ENCODE data around the gene TAS2R7.

TAS2R7 gene

DNA sequence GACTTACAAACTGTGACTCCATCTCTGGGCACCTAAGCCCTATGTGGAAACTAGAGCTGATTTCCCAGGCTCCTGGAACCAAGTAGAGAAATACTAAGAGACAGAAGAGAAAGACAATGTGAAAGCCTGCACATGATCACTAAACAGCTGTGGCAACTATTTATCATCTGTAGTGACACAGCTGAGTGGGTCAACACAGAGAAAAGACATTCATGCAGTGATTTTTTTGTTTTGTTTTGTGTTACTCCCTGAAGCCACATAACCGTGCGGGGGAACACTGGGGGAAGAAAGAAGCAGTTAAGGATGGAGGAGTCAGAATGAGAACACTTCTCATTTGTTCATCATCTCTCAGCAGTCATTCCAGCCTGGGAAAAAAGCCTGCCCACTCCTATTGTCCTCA is 45.3 kb upstream of the TAS2R7 start:
- ChIA-PET CTCF (no interaction called here), POLR2A (no interaction called here)
- Histone ChIP-seq H3K9me3 (ENCODE audit: control insufficient read depth, insufficient read depth, low read depth, low read length) (no peaks in the 10 kb centered on the region), H3K4me3 (ENCODE audit: low read depth, low read length) (no peak overlapping the region), H3K27ac (ENCODE audit: extremely low read depth, low read depth, low read length) (no peak overlapping the region), H3K4me1 (ENCODE audit: control insufficient read depth, insufficient read depth, low read length) (no peaks in the 10 kb centered on the region), H3K36me3 (ENCODE audit: control insufficient read depth in 2 of 2, insufficient read depth in 1 of 2, low read length in 2 of 2) (peaks cover 0 to 3% of the 10 kb centered on the region in 2 experiments; a peak in 1 of 3 replicates)
- no peak for TF ChIP-seq ZNF843 (tag by site-specific recombination; IDR thresholded peaks at IDR 0.05)
- no peak for TF ChIP-seq ZNF184 (tag by site-specific recombination; IDR thresholded peaks at IDR 0.05)
- TF ChIP-seq, protein P1, sequence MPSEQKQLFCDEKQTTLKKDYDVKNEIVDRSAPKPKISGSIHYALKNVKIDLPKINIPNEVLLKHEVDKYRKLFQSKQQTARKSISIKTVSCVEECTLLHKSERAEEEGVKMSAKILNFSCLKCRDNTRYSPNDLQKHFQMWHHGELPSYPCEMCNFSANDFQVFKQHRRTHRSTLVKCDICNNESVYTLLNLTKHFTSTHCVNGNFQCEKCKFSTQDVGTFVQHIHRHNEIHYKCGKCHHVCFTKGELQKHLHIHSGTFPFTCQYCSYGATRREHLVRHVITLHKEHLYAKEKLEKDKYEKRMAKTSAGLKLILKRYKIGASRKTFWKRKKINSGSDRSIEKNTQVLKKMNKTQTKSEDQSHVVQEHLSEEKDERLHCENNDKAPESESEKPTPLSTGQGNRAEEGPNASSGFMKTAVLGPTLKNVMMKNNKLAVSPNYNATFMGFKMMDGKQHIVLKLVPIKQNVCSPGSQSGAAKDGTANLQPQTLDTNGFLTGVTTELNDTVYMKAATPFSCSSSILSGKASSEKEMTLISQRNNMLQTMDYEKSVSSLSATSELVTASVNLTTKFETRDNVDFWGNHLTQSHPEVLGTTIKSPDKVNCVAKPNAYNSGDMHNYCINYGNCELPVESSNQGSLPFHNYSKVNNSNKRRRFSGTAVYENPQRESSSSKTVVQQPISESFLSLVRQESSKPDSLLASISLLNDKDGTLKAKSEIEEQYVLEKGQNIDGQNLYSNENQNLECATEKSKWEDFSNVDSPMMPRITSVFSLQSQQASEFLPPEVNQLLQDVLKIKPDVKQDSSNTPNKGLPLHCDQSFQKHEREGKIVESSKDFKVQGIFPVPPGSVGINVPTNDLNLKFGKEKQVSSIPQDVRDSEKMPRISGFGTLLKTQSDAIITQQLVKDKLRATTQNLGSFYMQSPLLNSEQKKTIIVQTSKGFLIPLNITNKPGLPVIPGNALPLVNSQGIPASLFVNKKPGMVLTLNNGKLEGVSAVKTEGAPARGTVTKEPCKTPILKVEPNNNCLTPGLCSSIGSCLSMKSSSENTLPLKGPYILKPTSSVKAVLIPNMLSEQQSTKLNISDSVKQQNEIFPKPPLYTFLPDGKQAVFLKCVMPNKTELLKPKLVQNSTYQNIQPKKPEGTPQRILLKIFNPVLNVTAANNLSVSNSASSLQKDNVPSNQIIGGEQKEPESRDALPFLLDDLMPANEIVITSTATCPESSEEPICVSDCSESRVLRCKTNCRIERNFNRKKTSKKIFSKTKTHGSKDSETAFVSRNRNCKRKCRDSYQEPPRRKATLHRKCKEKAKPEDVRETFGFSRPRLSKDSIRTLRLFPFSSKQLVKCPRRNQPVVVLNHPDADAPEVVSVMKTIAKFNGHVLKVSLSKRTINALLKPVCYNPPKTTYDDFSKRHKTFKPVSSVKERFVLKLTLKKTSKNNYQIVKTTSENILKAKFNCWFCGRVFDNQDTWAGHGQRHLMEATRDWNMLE (tag by site-specific recombination; conservative IDR thresholded peaks at IDR 0.05; ENCODE audit: low read depth) = no peak
- TF ChIP-seq ZNF501 (tag by site-specific recombination; IDR thresholded peaks at IDR 0.05) = no peak
- no peak for TF ChIP-seq YY1 (tag by site-specific recombination; IDR thresholded peaks at IDR 0.05)
- TF ChIP-seq ZNF354C (tag by site-specific recombination; IDR thresholded peaks at IDR 0.05; ENCODE audit: borderline replicate concordance, low read depth) = no peak
- no peak for TF ChIP-seq ZNF830 (tag by site-specific recombination; IDR thresholded peaks at IDR 0.05; ENCODE audit: low read depth)
- TF ChIP-seq ZBTB20 (tag by site-specific recombination; IDR thresholded peaks at IDR 0.05) = no peak

DNA sequence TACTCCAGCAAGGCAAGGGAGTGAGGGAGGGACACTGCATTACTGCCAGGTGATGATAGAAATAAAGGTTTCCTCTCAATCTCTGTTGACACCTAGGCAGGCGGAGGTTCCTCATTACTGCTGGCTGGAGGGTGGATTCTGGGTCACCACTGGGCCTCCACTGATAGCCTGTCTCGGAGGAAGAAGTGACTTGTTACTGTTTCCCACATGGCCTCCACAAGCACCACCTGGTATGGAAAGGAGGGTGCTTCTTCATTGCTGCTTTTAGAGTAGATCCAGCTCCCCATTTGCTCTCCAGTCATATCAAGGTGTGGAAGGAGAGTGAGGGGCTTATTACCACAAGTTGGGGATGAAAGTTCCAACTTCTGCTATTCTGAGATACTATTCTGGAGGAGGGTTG is 40.4 kb upstream of the TAS2R7 start:
- Histone ChIP-seq H3K36me3 (ENCODE audit: control insufficient read depth in 2 of 2, insufficient read depth in 1 of 2, low read length in 2 of 2) (peaks cover 0 to 4% of the 10 kb centered on the region in 2 experiments; a peak in 1 of 3 replicates), H3K27ac (ENCODE audit: extremely low read depth, low read depth, low read length) (no peak overlapping the region), H3K9me3 (ENCODE audit: control insufficient read depth, insufficient read depth, low read depth, low read length) (no peaks in the 10 kb centered on the region), H3K4me3 (ENCODE audit: low read depth, low read length) (no peak overlapping the region), H3K4me1 (ENCODE audit: control insufficient read depth, insufficient read depth, low read length) (no peaks in the 10 kb centered on the region)
- POLR2A ChIA-PET = no interaction called here
- CTCF ChIA-PET = no interaction called here
- TF ChIP-seq BCL11A (tag by site-specific recombination; IDR thresholded peaks at IDR 0.05; ENCODE audit: low read depth) (no peak), ZNF501 (tag by site-specific recombination; IDR thresholded peaks at IDR 0.05) (no peak), SCRT1 (tag by site-specific recombination; IDR thresholded peaks at IDR 0.05; ENCODE audit: borderline replicate concordance) (no peak), TCF7L2 (IDR thresholded peaks at IDR 0.05; ENCODE audit: borderline replicate concordance, low read depth, low read length) (no peak), KLF7 (tag by site-specific recombination; IDR thresholded peaks at IDR 0.05; ENCODE audit: borderline replicate concordance) (no peak), PRDM6 (tag by site-specific recombination; IDR thresholded peaks at IDR 0.05) (no peak), ZNF114 (tag by site-specific recombination; IDR thresholded peaks at IDR 0.05) (no peak), ELK4 (IDR thresholded peaks at IDR 0.05; ENCODE audit: borderline replicate concordance, low read depth, low read length) (no peak), ZNF837 (tag by site-specific recombination; IDR thresholded peaks at IDR 0.05) (no peak), CTCF (tag by site-specific recombination; IDR thresholded peaks at IDR 0.05) (no peak), SP3 (tag by site-specific recombination; IDR thresholded peaks at IDR 0.05) (no peak), ZNF677 (tag by site-specific recombination; IDR thresholded peaks at IDR 0.05) (no peak), ZSCAN5A (tag by site-specific recombination; IDR thresholded peaks at IDR 0.05) (no peak), OSR2 (tag by site-specific recombination; IDR thresholded peaks at IDR 0.05) (no peak), ZFP69B (tag by site-specific recombination; IDR thresholded peaks at IDR 0.05) (no peak)
